GM12801 (cell line): ENCODE results near the gene RNF224.

Source experiments
- TF ChIP-seq, protein P1 (sequence below): IDR thresholded peaks from one replicate; pipeline ENCODE4 v1.5.1; 2011; ENCODE audit warnings: control low read depth; ENCODE audit not compliant: insufficient read length; ENCODE audit errors: extremely low read depth

Gene RNF224

DNA sequence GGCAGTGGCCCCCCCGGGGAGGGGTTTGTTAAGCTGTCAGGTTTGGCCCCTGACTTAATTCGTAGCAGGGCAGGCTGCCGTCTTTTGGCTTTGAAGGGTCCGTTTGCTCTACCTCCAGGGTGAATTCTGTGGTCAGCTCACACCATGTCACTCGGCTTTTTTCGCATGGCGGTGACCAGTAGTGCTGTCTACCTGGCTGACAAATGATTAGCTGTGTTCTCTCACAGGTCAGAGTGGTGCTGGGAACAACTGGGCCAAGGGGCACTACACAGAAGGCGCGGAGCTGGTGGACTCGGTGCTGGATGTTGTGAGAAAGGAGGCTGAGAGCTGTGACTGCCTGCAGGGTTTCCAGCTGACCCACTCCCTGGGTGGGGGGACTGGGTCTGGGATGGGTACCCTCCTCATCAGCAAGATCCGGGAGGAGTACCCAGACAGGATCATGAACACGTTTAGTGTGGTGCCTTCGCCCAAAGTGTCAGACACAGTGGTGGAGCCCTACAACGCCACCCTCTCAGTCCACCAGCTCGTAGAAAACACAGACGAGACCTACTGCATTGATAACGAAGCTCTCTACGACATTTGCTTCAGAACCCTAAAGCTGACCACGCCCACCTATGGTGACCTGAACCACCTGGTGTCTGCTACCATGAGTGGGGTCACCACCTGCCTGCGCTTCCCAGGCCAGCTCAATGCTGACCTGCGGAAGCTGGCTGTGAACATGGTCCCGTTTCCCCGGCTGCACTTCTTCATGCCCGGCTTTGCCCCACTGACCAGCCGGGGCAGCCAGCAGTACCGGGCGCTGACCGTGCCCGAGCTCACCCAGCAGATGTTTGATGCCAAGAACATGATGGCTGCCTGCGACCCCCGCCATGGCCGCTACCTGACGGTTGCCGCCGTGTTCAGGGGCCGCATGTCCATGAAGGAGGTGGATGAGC is 15.2 kb downstream of the RNF224 start:
- TF ChIP-seq, protein P1, sequence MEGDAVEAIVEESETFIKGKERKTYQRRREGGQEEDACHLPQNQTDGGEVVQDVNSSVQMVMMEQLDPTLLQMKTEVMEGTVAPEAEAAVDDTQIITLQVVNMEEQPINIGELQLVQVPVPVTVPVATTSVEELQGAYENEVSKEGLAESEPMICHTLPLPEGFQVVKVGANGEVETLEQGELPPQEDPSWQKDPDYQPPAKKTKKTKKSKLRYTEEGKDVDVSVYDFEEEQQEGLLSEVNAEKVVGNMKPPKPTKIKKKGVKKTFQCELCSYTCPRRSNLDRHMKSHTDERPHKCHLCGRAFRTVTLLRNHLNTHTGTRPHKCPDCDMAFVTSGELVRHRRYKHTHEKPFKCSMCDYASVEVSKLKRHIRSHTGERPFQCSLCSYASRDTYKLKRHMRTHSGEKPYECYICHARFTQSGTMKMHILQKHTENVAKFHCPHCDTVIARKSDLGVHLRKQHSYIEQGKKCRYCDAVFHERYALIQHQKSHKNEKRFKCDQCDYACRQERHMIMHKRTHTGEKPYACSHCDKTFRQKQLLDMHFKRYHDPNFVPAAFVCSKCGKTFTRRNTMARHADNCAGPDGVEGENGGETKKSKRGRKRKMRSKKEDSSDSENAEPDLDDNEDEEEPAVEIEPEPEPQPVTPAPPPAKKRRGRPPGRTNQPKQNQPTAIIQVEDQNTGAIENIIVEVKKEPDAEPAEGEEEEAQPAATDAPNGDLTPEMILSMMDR, result no peak

DNA sequence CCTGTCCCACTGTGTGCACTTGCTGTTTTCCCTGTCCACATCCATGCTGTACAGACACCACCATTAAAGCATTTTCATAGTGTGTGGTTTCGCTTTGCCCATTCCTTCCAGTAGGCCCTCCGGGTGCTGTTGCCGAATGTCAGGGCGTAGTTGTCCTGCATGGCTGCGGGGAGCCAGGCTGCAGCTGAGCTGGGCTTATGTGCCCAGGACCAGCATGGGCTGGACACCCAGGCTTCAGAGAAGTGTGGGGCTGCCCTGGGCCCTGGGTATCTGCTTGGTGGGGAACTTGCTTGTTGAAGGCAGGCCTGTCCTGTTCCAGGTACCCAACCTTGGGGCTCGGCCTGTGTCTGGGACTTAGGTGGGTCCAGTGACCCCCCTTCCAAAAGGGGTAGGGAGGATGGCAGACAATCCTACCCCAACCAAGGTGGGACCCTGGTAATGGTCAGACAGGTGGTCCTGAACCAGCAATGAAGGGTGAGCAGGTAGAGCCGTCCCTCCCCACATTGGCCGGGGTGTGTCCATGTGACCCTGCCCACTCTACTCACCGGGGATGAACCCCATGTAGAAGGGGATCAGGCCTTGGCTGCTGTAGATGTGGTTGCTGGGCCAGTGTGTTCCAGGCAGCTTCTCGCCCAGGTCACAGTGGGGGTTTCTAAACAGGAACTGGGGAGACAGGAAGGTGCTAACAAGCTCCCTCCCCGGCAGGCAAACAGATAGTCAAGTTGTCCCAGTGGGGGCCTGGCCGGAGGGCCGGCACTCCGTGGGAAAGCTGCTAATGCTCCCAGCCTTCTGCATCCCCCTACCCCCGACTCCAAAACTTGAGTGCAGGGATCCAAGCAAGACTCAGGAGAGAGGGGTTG is 16.6 kb downstream of the RNF224 start:
- TF ChIP-seq, protein P1, result no peak

DNA sequence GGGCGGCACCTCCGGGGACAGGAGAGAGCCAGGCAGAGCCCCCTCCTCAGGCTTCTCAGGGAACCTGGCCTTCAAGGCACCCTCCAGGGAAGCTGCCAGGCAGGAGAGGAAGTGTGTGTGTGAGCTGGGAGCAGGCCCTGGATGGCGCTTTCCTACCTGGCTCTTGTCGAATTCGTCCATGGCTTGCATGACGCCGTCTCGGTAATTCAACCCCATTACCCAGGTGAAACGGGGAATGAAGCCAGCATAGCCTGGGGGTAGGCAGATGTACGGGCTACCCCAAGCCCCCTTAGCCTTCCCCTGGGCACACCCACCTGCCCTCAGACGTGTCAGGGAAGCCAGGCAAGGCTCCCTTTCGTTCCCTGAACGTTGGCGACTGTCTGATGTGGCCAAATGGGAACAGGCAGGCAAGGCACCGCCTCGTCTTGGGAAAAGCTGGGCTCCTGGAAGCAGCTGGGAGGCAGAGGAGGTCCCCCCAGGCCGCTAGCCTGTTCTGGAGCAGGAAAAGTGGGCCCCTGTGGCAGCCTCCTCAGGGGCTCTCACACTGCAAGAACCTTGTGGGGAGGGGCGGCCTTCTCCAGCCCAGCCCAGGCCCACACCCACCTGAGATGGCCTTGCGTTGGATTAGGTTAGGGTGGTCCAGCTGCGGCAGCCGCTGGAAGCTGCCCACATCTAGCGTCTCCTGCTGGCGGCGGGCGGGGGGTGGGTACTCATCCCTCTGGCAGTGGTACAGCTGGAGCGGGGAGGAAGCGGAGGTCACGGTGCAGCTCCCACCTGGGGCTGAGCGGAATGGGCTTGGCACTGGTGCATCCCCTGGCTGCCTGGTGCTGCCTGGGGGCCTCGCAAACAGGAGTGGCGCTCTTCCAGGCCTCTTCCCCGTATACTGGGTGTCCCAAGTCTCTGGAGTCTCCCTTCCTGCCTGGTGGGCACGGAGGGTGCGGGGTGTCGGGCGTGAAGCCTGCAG is 17.5 kb downstream of the RNF224 start:
- TF ChIP-seq, protein P1, result no peak

DNA sequence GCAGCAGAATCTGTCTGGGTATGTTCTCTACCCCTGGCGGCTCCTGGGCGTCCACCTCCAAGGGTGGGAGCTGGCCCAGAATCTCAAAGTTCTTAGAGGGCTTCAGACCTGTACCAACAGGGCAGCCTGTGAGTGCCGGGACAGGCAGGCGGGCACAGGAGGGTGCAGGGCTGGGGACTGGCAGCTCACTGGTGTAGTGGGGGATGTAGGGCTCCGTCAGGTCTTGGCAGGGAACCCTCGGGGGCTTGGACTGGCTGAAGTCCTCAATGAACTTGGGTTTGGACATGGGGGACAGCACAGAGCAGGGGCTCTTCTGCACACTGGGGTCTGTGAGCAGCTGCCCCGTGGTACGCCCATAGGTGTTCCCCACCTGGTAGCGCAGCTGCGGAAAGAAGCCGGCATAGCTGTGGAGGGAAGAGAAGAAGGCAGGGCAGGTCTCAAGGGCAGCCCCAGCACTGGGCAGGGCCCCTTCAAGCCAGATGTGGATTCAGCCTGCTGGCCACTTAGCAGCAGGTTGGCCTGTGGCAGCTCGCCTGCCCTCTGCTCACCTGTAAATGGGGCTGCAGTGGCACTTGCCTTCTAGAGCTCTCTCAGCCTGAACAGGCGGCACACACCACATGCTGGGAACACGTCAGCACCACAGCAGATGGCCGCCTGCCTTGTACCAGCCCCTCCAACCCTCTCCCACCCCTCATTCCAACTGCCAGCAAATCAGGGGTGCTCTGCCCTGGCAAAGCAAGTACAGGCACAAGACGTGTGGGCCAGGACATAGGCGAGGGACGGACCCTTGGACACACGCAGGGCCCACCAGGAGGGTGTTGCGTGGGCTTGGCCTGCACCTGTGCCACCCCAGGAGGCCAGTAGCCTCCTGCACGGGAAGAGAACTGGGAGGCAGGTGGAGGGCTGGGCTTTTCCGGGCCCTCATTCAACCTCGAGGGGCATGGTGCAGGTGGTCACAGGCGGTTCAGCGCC is 18.4 kb downstream of the RNF224 start:
- TF ChIP-seq, protein P1, result no peak

DNA sequence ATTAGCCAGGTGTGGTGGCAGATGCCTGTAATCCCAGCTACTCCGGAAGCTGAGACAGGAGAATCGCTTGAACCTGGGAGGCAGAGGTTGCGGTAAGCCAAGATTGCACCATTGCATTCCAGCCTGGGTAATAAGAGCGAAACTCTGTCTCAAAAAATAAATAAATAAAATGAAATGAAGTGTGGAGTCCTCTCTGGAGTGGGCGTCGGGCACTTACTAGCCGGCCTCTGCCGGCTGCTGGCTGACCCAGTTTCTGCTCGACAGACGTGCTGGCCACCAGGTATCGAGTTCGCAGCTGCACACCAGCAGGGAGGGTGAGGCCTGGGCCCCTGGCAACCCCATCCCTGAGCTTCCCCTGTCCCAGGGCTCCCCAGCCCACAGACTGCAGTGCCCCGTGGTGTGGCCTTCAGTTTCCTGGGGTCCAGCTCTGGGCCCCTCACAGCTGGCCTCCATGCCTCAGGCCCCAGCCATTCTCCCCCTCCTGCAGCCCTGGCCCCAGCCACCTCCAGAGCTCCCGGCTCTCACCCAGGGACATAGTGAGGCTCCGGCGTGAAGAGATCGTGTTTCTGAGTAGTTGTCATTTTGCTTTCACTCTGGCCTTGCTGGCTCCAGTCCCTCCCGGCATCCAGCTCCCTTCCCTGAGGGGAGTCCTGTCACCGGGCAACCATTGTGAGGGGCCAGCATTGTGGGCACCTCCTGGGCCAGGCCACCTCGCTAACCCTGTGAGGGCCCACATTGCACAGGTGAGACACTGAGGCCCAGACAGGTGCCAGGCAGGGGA is 20.0 kb downstream of the RNF224 start:
- TF ChIP-seq, protein P1, result no peak

DNA sequence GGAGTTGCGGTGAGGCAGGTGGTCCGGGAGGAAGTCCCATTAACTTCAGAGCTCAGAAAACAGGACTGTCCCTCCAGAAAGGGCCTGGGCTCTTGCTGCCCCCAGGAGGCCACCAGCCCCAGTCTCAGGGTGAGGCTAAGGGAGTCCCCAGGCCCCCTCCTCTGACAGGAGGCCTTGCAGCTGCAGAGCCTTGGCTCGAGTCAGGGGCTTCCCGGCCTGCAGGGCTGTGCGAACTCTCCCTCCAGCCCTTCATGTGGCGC is 20.5 kb downstream of the RNF224 start:
- TF ChIP-seq, protein P1, result no peak
